NK-92 treated with Interleukin-12 subunit alpha and Interleukin-12 subunit beta, amount 100 ng/mL, for 24 hours (cell line): Measurements from ENCODE around the gene CD28.
"Not testable (repeated sequence)": the region's sequence is repeated elsewhere in the genome, so short reads cannot be mapped to it uniquely, and the experiment has no call there.

Experiments
- DNase-seq: peaks from one replicate; lab custom pipeline; 2025; lab: John Stamatoyannopoulos, UW

Gene CD28

GRCh38 chr2:203784710-203785270 lies 78.4 kb downstream of the CD28 start:
- DNase-seq = not testable (repeated sequence)

- DNase-seq = not testable (repeated sequence)
Measured at GRCh38 chr2:203785391-203786110, 79.1 kb downstream of the CD28 start.

GRCh38 chr2:203786549-203787351 lies 80.3 kb downstream of the CD28 start:
- no peak for DNase-seq

DNA sequence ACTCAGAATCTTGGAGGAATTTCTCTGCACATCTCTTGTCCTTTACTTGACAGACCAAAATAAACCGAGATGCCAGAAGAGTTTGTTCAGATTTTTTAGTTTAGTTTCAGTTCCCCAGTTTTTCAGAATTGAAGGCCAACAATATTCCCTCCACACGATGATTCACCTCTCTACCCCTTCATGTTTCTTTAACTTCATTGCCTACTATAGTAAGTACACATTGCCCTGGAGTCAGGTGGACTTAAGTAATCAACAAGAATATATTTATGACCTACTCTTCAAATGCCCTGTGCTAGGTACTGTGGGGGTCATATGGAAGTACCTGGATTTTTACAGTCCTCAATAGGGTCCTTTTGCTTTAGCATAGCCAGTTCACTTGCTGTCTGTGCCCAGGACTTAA lies 81.5 kb downstream of the CD28 start:
- DNase-seq = no peak
